Activated CD4-positive, alpha-beta memory T cell treated with anti-CD3 and anti-CD28 coated beads for 36 hours (primary cell): ENCODE measurements around the gene MED25. TPM values are rescaled to one million over a fixed set of nuclear protein-coding genes. Genes with fewer than 3 reads are reported as not detected.

Source experiments
- CTCF ChIA-PET: fragments of 350-600 bp; sonication (Branson Sonifier 250); formaldehyde crosslinking; loops from one replicate; lab custom pipeline; 2021; ENCODE audit warnings: antibody characterized with exemption, inconsistent platforms; lab: Charles Lee
- POLR2A ChIA-PET: fragments of 350-600 bp; sonication (Branson Sonifier 250); formaldehyde crosslinking; loops from one replicate; lab custom pipeline; 2021; ENCODE audit warnings: antibody characterized with exemption; lab: Charles Lee
- DNase-seq: peaks from one replicate; pipeline ENCODE4 v3.0.0-alpha.2; 2020
- H3K27ac Mint-ChIP-seq: one replicate; pipeline ENCODE4 v1.8.0; 2021; ENCODE audit warnings: mixed read lengths
- H3K27me3 Mint-ChIP-seq: one replicate; pipeline ENCODE4 v1.8.0; 2021; ENCODE audit warnings: mixed read lengths
- H3K36me3 Mint-ChIP-seq: one replicate; pipeline ENCODE4 v1.8.0; 2021; ENCODE audit warnings: mixed read lengths
- H3K4me1 Mint-ChIP-seq: one replicate; pipeline ENCODE4 v1.8.0; 2021; ENCODE audit warnings: low read depth, mixed read lengths
- H3K4me3 Mint-ChIP-seq: one replicate; pipeline ENCODE4 v1.8.0; 2021; ENCODE audit warnings: mild to moderate bottlenecking, mixed read lengths
- H3K9me3 Mint-ChIP-seq: one replicate; pipeline ENCODE4 v1.8.0; 2021; ENCODE audit warnings: mixed read lengths
- intact Hi-C: fragments of 100-400 bp; cut with micrococcal nuclease; formaldehyde crosslinking; loops from one replicate; pipeline ENCODE4 v1.15.1; 2023
- total RNA-seq, 2 experiments: library from RNA; stranded (reverse); gene quantifications; one replicate each; pipeline ENCODE4 v1.2.3, GENCODE V29; 2021

The MED25 gene
- total RNA-seq, 2 experiments from 2014 or later = 45.6 to 50.2 TPM

- Mint-ChIP-seq H3K36me3 (peaks cover 50% of the 10 kb centered on the region), H3K4me3 (no peak overlapping the region), H3K4me1 (peaks cover 35% of the 10 kb centered on the region), H3K9me3 (no peaks in the 10 kb centered on the region), H3K27ac (no peak overlapping the region), H3K27me3 (no peaks in the 10 kb centered on the region)
- POLR2A ChIA-PET = interaction anchor here (1.1 kb wide), 1 partner anchor 10 kb away, joined by 3 read pairs; no protein-coding TSS in a partner anchor
- no peak for DNase-seq
- CTCF ChIA-PET = interaction anchor here (1.1 to 1.4 kb wide), 2 partner anchors 13 to 54 kb away, joined by 3 to 4 read pairs; partner anchors contain the start of gene PTOV1
- intact Hi-C loops = no loop called here
Observed at GRCh38 chr19:49863254-49863934, 45.3 kb downstream of the MED25 start.

GRCh38 chr19:49863935-49864320, 45.8 kb downstream of the MED25 start:
- POLR2A ChIA-PET = interaction anchor here (1.1 kb wide), 1 partner anchor 10 kb away, joined by 3 read pairs; no protein-coding TSS in a partner anchor
- Mint-ChIP-seq H3K4me3 (no peak overlapping the region), H3K27me3 (no peaks in the 10 kb centered on the region), H3K36me3 (peaks cover 48% of the 10 kb centered on the region), H3K4me1 (peaks cover 40% of the 10 kb centered on the region), H3K27ac (no peak overlapping the region), H3K9me3 (no peaks in the 10 kb centered on the region)
- intact Hi-C loops = no loop called here
- DNase-seq = no peak
- CTCF ChIA-PET = interaction anchor here (1.1 kb wide), 1 partner anchor 13 kb away, joined by 3 read pairs; the partner anchor contains the start of gene PTOV1

GRCh38 chr19:49864890-49865289, 46.8 kb downstream of the MED25 start:
- Mint-ChIP-seq H3K36me3 (peaks cover 45% of the 10 kb centered on the region), H3K4me3 (no peak overlapping the region), H3K4me1 (peaks cover 40% of the 10 kb centered on the region), H3K27me3 (no peaks in the 10 kb centered on the region), H3K27ac (no peak overlapping the region), H3K9me3 (no peaks in the 10 kb centered on the region)
- intact Hi-C loops = loop anchor here (5.0 kb wide), 2 partner anchors 48 to 273 kb away; partner anchors contain the start of genes MED25 and PRR12
- ChIA-PET POLR2A (interaction anchor here (1.0 kb wide), 1 partner anchor 12 kb away, joined by 6 read pairs; the partner anchor contains the start of genes AKT1S1 and TBC1D17), CTCF (interaction anchor here (0.7 to 1.1 kb wide), 2 partner anchors 11 to 119 kb away, joined by 3 read pairs; no protein-coding TSS in a partner anchor)
- no peak for DNase-seq

- Mint-ChIP-seq H3K9me3 (no peaks in the 10 kb centered on the region), H3K27ac (no peak within 1 kb of the TSS), H3K4me3 (no peak within 1 kb of the TSS), H3K4me1 (peaks cover 53% of the 10 kb centered on the region), H3K27me3 (no peaks in the 10 kb centered on the region), H3K36me3 (peaks cover 33% of the 10 kb centered on the region)
- intact Hi-C loops = loop anchor here (1.0 to 5.0 kb wide), 4 partner anchors 17 to 275 kb away; partner anchors contain the start of genes MED25, PRR12 and RRAS
- ChIA-PET CTCF (interaction anchor here (1.1 kb wide), 1 partner anchor 17 kb away, joined by 11 read pairs; no protein-coding TSS in a partner anchor), POLR2A (interaction anchor here (0.6 to 1.4 kb wide), 5 partner anchors 13 to 48 kb away, joined by 3 to 5 read pairs (median 4); partner anchors contain the start of gene PTOV1)
- DNase-seq = peak; percentile 96
Observed at GRCh38 chr19:49866933-49867782, 49.1 kb downstream of the MED25 start, which contains the start of gene PNKP. TSS of gene PNKP (minus strand) at chr19:49867576. CDS start at chr19:49867204, 372 bp downstream.

DNA sequence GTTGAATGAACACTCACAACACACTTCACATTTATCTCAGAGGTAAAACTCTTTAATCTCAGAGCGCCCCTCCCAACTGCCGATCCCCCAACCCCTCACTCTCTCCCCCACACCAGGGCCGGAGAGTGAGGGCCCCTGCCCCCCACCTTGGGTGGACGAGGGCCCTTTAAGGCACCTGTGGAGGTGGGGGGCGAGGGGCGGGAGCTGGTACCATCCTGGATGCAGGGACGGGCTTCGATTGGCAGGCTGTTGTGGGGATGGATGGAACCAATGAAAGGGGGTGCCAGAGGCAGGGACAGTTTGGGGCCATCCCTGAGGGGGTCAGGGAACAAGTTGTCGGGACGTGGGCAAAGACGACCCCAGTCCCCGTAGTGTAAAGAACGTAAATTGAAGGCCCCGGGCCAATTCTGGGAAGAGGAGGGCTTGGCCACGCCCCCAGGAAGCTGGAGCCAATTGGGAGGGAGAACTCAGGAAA, 51.0 kb downstream of the MED25 start:
- Mint-ChIP-seq H3K27ac (no peak overlapping the region), H3K36me3 (peaks cover 25% of the 10 kb centered on the region), H3K4me1 (peaks cover 51% of the 10 kb centered on the region), H3K9me3 (no peaks in the 10 kb centered on the region), H3K4me3 (no peak overlapping the region), H3K27me3 (no peaks in the 10 kb centered on the region)
- POLR2A ChIA-PET = interaction anchor here (0.6 to 1.3 kb wide), 8 partner anchors 10 to 310 kb away, joined by 3 to 8 read pairs (median 5); partner anchors contain the start of genes ATF5, IL4I1, NUP62 and PTOV1
- DNase-seq = no peak
- intact Hi-C loops = loop anchor here (1.0 to 5.0 kb wide), 5 partner anchors 8 to 277 kb away; partner anchors contain the start of genes AKT1S1, MED25, PRMT1 and PRR12
- CTCF ChIA-PET = interaction anchor here (1.0 to 1.3 kb wide), 5 partner anchors 11 to 26 kb away, joined by 3 to 4 read pairs (median 3); partner anchors contain the start of gene PTOV1

- H3K27ac Mint-ChIP-seq = no peak overlapping the region
- no peaks in the 10 kb centered on the region for H3K27me3 Mint-ChIP-seq
- H3K36me3 Mint-ChIP-seq = peaks cover 18% of the 10 kb centered on the region
- peaks cover 50% of the 10 kb centered on the region for H3K4me1 Mint-ChIP-seq
- intact Hi-C loops = loop anchor here (1.0 to 5.0 kb wide), 5 partner anchors 8 to 277 kb away; partner anchors contain the start of genes AKT1S1, MED25, PRMT1 and PRR12
- H3K9me3 Mint-ChIP-seq = no peaks in the 10 kb centered on the region
- H3K4me3 Mint-ChIP-seq = no peak overlapping the region
- ChIA-PET POLR2A (interaction anchor here (0.6 to 1.3 kb wide), 9 partner anchors 11 to 311 kb away, joined by 3 to 8 read pairs (median 5); partner anchors contain the start of genes ATF5, IL4I1, NUP62 and PTOV1), CTCF (interaction anchor here (1.0 to 1.3 kb wide), 4 partner anchors 12 to 26 kb away, joined by 3 to 4 read pairs (median 3); partner anchors contain the start of gene PTOV1)
- peak; percentile 96 for DNase-seq
Observed at GRCh38 chr19:49869484-49870308, 51.6 kb downstream of the MED25 start.

- DNase-seq = no peak
- Mint-ChIP-seq H3K4me1 (peaks cover 51% of the 10 kb centered on the region), H3K9me3 (no peaks in the 10 kb centered on the region), H3K27ac (no peak overlapping the region), H3K4me3 (no peak overlapping the region), H3K27me3 (no peaks in the 10 kb centered on the region), H3K36me3 (peaks cover 13% of the 10 kb centered on the region)
- ChIA-PET POLR2A (interaction anchor here (1.2 to 1.3 kb wide), 2 partner anchors 25 to 41 kb away, joined by 6 to 7 read pairs; no protein-coding TSS in a partner anchor), CTCF (interaction anchor here (1.3 kb wide), 1 partner anchor 25 kb away, joined by 3 read pairs; no protein-coding TSS in a partner anchor)
- intact Hi-C loops = no loop called here
Observed at GRCh38 chr19:49870309-49870901, 52.3 kb downstream of the MED25 start.

DNA sequence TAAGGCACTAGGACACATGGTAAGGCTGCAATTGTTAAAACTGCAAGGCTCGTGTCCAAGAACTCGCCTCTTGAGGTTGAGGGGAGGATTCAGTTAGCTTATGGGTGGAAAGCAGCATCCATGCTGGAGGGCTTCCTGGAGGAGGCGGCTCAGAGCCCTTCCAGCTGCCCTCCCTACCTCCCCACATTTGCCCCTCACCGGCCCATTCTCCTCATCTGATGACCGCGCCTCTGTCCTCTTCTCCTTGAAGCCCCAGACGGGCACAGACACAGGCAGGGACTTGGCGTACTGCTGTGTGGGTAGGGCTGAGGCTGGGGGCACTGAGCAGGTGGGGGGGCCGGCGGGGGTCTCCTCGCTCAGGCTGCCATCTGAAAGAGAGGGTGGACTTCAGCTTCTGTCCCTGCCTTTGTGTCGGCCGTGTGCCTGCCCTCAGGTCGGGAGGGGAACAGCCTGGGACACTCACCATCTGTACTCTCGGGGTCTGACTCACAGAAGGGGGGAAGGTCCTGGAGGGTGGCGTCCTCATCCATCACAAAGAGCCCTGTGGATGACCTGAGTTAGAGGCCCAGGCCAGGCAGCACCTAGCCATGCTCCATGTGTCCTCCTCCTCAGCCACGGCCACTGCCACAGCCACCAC, 53.4 kb downstream of the MED25 start:
- no peak for DNase-seq

DNA sequence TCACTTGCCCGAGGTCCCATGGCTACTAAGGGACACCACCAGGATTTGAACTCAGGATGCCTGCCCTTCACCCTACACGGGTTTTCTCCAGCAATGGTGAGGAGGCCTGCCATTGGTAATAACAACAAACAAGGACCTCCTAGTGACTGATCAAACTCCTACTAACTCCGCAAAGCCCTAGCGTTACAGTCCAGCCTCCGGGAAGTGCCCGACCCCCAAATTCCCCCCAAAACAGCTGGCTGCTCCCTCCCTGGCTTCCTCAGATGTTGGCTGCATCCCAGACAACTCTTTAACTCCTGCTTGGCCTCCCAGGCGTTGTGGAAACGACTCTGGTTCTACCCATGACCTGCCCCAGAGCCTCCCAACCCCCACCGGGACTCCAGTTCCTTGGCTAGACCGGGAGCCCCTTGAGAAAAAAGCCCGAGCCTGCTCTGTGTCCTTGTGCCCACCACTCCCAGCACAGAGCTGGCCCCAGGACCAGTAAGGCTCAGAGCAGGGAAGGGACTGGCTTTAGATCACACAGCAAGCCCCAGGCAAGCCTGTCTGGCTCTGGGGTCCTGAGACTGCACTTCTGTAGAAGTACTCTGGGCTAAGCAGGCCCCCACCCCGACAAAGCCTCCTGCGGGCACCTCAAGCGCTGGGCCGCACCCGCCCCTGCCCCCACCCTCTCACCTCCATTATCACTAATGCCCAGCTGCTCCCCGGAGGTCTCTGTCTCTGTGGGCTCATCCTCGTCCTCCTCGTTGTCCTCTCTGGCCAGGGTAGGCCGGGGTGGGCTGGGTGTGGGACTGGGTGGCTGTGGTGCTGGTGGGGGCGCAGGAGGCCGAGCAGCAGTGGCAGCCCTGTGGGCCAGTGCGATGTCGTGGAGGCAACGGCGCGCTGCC, 54.4 kb downstream of the MED25 start:
- no peak for DNase-seq
- Mint-ChIP-seq H3K27ac (peak overlapping the region; percentile 31), H3K4me3 (no peak overlapping the region), H3K4me1 (peaks cover 39% of the 10 kb centered on the region), H3K36me3 (peaks cover 2% of the 10 kb centered on the region), H3K27me3 (no peaks in the 10 kb centered on the region), H3K9me3 (no peaks in the 10 kb centered on the region)
- ChIA-PET CTCF (no interaction called here), POLR2A (no interaction called here)
- intact Hi-C loops = no loop called here

More for the DNA sequence above, 53.4 kb downstream of the MED25 start:
- H3K4me1 Mint-ChIP-seq = peaks cover 44% of the 10 kb centered on the region
- H3K4me3 Mint-ChIP-seq = no peak overlapping the region
- H3K36me3 Mint-ChIP-seq = peaks cover 8% of the 10 kb centered on the region
- POLR2A ChIA-PET = no interaction called here
- H3K27ac Mint-ChIP-seq = peak overlapping the region; percentile 31
- intact Hi-C loops = no loop called here
- CTCF ChIA-PET = no interaction called here
- no peaks in the 10 kb centered on the region for H3K27me3 Mint-ChIP-seq
- H3K9me3 Mint-ChIP-seq = no peaks in the 10 kb centered on the region
